Skin of body (tissue), 2 donors: ENCODE results near the gene GMNN. TPM values are rescaled to one million over a fixed set of nuclear protein-coding genes. Genes with fewer than 3 reads are reported as not detected.
A peak's percentile ranks its signal among the peaks of the same experiment; 100 is the strongest.

Experiments
- DNase-seq: peaks from one replicate; lab custom pipeline; 2025; lab: John Stamatoyannopoulos, UW
- total RNA-seq: library from RNA; depleted of rRNA; stranded (reverse); fragments of >200 nt; gene quantifications from one replicate; pipeline ENCODE4 v1.2.3, GENCODE V29; 2014

Gene GMNN
- total RNA-seq, 1 donor from 2014 or later, result 18.2 TPM

DNA sequence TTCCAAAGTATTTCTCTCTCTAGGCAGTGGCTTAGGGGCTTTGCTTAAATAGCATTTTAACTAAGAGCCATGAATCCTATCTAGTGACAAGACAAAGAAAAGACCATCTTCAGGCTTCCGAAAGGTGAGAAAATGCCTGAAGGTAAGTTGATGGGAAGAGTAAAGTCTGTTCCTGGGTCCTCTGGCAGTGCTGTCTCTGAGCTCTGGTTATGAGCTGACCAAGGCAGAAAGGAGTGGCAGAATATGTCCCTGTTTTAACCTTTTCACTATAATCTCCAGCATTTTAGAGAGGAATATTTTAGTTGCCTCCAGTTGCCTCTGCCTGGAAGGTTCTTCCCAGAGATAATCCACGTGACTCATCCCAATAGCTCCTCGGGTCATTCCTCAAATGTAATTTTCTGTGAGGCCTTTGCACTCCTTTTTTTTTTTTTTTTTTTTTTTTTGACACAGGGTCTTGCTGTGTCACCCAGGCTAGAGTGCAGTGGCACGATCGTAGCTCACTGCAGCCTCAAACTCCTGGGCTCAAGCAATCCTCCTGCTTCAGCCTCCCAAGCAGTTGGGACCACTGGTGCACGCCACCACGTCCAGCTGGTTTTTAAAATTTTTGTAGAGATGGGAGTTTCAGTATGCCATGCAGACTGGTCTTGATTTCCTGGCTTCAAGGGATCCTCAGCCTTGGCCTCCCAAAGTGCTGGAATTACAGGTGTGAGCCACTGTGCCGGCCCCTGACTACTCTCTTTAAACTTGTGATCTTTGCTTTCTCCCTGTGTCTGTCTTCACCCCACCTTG is 27.7 kb downstream of the GMNN start:
- no peak for DNase-seq

DNA sequence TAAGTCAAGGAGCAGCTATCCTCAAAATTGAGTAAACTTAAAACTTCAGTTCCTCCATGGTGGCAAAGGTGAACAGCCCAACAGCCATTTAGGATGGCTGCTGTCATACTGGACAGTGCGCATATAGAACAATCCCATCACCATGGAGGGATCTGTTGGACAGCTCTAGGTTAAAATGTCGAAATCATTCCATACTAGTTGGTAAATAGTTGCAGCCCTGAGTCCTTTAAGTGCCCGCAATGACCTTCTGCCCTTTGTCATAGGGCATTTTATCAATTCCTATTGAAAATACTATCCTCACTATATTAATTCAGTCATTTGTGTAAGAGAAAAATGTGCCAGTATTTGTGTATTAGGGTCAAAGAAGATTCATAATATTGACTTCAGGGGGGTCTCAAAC is 32.8 kb downstream of the GMNN start:
- DNase-seq, result no peak

DNA sequence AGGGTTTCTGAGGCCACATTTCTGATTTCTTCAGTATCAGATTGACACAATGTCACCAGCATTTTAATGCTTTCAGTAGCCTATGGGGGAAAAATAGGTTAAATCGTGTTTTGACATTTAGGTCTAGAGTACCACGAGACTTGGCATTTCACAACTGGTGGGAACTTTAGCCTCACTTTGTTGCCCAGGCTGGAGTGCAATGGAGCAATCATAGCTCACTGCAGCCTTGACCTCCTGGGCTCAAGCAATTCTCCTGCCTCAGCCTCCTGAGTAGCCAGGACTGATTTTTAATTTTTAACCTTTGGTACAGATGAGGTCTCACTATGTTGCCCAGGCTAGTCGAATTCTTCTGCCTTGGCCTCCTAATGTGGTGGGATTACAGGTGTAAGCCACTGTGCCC is 35.0 kb downstream of the GMNN start:
- DNase-seq, result no peak

DNA sequence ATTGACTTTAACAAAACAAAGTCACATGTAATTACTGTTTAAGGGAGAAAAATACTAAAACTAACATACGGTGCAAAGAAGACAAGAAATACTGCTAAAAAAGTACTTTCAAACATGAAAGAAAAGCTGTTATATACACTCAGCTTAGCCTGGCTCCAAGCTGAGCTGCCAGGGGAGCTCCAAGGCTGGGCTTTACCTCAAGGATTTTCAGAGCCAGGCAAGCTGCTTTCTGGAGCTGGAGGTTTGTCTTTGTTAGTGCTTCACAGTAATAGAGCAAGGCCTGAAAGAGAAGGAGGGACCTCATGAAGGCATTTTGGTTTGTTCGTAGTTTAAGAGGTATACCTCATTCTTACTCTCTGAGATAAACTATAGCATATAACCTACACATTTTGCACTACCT is 43.6 kb downstream of the GMNN start:
- no peak for DNase-seq

DNA sequence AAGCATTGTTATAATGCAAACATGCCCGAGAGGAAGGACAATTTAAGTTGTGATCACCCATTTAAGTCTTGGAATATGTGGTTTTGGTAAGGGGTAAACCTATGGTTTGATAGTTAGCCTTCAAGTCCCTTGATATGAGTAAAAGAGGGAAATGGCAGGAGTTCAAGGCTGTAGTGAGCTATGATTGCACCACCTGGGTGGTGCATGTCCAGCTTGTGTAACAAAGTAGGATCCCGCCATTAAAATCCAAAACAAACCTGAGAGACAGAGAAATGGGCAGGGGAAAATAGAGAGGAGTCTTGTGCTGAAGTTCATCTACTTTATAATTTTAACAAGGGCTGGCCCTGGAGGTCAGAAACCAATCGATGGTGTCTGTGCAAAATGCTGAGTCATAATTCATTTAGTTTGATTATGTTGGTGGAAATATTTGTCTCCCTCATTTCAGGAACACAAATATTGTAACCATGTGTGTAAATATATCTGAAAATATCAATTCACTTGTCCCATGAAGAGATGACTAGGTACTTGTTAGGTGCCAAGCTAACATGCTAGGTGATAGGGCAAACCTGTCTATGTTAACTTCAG is 47.2 kb downstream of the GMNN start:
- no peak for DNase-seq

DNA sequence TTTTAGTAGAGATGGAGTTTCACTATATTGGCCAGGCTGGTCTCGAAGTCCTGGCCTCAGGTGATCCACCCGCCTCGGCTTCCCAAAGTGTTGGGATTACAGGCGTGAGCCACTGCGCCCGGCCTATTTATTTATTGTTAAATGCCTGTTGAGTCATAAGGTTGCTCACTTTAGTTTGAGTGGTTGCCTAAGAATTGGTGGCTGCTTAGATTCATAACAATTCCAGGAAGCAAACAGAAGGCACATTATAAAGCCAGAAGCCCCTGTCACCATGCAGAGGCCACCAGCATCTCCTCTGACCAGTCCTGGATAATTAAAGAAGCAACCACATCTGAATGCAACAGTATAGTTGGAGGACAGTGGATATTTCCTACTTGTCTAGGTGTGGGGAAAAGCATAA is 48.0 kb downstream of the GMNN start:
- no peak for DNase-seq

DNA sequence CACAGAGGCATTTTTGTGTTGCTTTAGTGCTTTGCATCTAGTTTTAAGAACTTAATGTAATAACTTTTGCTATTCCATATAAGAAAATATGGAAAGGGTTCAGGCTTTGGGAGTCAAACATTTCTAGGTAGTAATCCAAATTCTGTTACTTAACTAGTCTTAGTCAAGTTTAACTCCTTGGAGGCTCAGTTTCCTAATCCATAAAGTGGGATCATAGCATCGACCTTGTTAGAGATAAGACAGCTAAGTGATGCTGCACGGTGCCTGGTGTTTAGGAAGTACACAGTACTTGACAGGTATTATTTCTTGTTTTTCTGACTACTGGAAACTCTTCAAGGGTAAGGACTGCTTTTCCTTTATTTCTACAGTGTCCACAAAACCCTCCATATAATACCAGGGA is 48.4 kb downstream of the GMNN start:
- no peak for DNase-seq

DNA sequence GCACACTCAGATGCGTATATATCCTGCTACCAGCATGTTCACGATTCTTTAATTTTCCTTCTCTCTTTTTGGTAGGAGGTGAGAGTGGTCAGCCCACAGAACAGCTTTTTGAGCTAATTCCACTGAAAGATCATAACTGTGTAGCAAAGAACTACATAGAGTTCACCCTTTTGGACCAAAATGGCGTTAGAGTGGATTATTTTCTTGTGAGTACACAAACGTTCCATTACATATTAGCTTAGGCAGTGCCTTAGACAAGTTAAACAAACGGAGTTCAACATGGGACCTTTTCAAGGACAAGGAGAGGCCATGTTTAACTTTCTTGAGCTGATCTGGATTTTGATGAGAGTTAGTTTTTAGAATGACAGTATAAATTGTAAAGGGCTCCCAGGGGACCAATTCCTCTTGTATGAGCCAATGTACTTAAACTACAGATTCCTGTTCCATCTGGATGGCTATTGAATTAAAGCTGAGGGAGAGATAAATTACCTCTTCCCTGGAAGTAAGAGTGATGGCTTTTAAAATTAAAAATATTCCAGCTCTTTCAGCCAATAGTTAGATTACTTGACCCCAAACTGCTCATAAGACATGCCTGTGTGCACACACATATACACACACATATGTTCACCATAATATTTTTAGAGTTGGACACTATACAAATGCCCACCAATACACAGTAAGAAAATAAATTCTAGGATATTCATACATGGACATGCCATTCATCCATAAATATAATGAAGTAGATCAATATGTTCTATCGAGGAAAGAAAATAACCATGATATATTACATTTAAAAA is 49.6 kb downstream of the GMNN start:
- DNase-seq, result peak; percentile 39

DNA sequence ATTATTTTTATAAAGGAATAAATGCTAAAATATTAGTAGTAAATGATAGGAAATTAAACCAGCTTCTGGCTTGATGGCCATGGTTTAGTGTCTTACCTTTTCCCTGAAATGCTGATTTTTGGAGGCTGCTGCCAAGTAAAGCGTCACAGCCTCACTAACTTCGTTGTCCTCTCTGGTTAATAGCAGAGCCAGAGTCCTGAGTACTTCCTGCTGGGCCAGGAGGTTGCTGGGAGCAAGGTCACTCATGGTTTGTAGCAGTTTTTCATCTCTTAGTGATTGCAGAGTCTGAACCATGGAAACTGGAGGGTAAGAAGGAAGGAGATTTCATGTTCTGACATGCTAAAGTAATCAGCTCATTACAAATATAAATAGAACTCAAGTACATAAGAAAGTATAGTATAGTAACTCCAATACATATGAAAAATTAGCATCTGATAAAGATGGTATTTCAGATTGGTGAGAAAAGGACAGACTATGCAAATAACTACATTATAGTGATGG is 50.4 kb downstream of the GMNN start:
- DNase-seq, result no peak

DNA sequence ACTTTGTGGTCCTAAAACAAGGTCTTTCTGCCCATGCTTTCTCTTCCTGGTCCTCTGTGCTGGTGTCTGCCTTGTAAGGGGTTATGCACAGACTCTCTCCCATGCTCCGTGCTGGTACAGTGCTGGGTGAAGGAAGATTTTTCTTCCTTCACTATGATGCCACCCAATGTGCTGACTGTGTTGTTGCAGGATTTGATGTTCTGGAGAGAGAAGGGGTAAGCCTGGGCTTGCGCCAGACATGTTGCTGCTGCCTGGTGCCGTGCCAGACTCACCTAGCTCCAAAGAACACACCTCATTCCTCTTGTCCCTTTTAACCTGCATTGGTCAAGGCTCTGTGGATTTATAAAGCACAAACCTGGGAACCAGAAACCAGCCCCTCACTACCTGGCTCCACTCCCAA is 52.4 kb downstream of the GMNN start:
- DNase-seq, result no peak

DNA sequence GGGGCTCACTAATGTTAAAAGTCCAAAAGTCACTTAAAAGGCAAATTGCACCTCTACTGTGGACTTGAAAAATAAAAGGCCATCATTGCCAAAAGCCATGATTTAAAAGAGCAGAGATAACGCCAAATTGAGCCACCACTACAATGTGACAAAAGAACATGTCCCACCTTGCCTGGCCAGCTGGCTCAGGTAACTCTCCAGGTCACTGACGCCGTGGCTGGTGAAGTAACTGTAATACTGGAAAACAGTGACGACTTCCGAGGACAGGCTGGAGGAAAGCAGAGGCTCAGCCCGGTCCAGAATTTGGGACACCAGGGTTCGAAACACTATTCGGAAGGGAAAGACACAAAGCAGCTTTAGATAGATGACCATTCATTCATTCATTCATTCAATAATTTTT is 53.2 kb downstream of the GMNN start:
- DNase-seq, result no peak

DNA sequence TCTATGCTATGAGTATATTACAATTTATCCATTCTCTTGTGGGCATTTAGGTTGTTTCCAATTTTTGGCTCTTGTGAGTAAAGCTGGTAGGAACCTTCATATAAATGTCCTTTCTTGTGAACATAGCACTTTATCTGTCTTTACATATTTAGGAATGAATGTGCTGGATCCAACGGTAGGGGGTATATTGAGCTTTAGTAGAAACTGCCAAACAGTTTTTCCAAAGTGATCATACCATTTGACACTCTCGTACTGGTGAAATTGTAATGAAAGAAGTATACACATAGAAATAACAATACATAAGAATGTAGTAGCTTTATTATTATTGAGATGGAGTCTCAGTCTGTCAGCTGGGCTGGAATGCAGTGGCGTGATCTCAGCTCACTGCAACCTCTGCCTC is 54.9 kb downstream of the GMNN start:
- no peak for DNase-seq

DNA sequence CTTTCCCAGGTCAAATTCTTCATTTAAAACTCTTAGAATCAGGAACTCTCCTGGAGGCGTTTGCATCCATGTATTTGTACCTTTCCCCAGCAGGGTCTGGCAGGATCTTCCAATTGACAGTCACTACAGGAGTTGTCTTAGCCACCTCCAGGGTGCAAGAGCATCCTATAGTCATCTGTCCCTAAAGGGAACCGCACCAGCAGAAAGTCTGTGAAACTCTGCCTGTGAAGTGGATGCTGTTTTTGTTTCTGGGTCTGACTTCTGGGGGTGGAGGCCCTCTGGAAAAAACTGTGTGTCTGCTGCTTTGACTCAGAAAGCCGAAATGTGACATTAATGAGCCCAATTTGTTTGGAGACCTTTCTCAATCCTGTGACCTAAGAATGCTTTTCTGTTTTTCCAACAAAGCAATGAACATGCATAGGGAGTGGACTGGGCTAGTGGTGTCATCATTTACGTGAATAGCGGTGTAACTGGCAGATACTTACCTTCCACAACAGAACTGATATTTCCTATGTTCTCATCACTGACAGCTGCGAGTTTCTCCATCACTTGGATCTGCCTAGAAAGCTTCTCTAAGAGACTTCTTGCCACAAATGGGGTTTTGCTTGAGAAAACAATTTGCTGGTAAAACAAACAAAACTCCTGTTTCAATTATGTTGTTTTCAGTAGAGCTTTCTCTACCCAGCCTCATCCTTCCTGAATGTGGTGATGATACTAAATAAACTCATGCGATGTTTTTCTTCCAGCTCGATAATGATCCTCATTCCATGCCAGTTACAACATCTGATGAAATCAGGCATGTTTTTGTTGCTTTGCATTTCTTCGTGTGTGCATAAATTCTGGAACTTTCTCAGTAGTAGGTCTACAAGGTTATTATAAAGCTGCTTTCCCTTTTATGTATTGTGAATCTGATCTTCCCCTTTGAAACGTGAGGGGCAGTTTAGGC is 57.3 kb downstream of the GMNN start:
- no peak for DNase-seq

DNA sequence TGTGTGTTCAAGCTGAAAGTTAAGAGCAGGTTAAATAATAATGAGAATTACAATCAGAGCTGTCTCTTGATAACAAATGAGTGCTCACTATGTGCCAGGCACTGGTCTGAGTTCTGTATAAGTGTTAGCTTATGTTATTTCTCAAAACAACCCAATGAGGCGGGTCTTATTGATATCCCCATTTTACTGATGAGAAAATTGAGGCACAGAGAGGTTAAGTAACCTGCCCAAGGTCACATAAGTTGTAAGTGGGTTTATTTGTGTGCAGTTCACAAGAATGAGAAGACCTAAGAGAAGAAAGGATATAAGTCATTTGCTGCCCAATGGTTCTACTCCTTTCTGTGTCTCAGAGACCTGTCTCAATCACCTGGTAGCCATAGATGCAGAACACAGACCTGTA is 58.1 kb downstream of the GMNN start:
- DNase-seq, result no peak

DNA sequence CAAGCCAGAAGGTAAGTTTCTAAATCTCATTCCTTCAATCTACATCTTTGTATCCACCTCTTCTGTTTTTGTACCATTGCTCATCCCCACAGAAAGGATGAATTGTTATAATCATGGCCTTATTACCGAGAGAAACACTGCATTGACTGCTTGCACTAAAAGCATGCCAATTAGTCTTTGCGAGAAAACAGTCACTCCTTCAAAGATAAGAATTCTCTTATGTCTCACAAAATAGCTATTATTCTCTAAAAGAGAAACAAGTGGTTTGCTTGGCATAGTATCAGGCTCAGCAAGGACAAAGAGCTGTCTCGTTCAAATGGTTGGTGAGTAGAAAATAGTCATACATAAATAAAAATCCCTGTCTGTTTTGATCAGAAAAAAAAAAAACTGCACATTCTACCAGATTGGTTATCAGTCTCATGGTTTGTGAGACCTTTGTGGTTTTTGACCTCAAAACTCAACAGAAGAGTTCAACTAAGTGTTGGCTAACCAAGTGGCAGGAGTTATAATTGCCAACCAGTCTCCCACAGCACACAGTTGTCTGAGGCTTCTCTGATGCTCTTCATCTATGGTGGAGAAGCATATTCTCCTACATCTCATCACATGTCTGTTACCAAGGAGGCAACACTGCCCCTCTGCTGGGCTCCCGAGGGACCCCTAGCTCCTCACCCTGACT is 59.1 kb downstream of the GMNN start:
- no peak for DNase-seq

Other genes starting within 250 kb of the GMNN start
- 0.20 TPM for gene KIAA0319, start 128.7 kb upstream of the GMNN start, total RNA-seq
- gene TDP2, start 108.0 kb upstream of the GMNN start, total RNA-seq, result 27.1 TPM
- gene ACOT13, start 107.9 kb upstream of the GMNN start, total RNA-seq, result 4.3 TPM
- gene C6orf62, start 55.8 kb upstream of the GMNN start, total RNA-seq, result 45.5 TPM
- gene ARMH2, start 24.0 kb downstream of the GMNN start, total RNA-seq, result not detected
- gene RIPOR2, start 161.0 kb downstream of the GMNN start, total RNA-seq, result 13.6 TPM